ENCODE data around the gene MPPED2.

Gene MPPED2

DNA sequence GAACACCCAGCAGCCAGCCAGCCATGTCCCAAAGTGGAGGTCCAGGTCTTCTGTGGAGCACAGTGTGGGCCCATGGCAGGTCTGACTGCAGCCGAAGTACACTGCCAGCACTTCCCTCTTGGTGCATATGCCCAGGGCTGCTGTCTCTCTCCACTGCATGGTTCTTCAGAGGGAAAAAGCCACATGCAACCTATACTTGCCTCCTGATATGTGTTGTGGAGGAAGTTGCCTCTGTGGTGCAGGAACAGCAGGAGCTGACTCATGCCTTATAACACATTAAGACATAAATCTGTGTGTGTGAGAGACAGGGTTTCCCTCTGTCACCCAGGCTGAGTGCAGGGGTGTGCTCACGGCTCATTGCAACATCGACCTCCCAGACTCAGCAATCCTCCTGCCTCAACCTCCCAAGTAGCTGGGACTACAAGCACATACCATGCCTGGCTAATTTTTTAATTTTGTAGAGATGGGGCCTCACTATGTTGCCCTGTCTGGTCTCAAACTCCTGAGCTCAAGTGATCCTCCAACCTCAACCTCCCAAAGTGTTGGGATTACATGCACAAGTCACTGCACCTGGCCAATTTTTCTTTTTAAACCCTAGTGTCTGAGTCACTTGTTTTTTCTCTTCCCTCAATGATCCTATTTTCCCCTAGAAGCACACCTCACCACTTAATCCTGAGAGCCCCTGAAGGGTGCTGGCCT, 98.8 kb downstream of the MPPED2 start:
- no peak for DNase-seq (ENCODE audit: low read depth, low spot score)

GRCh38 chr11:30485756-30486155, 100.4 kb downstream of the MPPED2 start:
- Histone ChIP-seq H3K4me3 (ENCODE audit: insufficient read length, low read depth) (no peak overlapping the region), H3K4me1 (ENCODE audit: insufficient read depth, insufficient read length) (no peaks in the 10 kb centered on the region), H3K9me3 (ENCODE audit: insufficient read depth, low read length) (no peaks in the 10 kb centered on the region), H3K27me3 (ENCODE audit: insufficient read depth, insufficient read length) (no peaks in the 10 kb centered on the region), H3K36me3 (ENCODE audit: insufficient read depth, insufficient read length, low read length) (no peaks in the 10 kb centered on the region), H3K9ac (ENCODE audit: insufficient read length, low read depth) (no peak overlapping the region)
- no peak for TF ChIP-seq SUZ12 (IDR thresholded peaks at IDR 0.05; ENCODE audit: extremely low read depth, insufficient read depth, insufficient read length)
- no peak for TF ChIP-seq ZNF274 (IDR thresholded peaks at IDR 0.05; ENCODE audit: low read depth, low read length)
- no peak for TF ChIP-seq YY1 (IDR thresholded peaks at IDR 0.05; ENCODE audit: insufficient read depth, insufficient read length)
- no peak for DNase-seq (ENCODE audit: low read depth, low spot score)

More for the DNA sequence above, 98.8 kb downstream of the MPPED2 start:
- Histone ChIP-seq H3K27me3 (ENCODE audit: insufficient read depth, insufficient read length) (no peaks in the 10 kb centered on the region), H3K4me3 (ENCODE audit: insufficient read length, low read depth) (no peak overlapping the region), H3K36me3 (ENCODE audit: insufficient read depth, insufficient read length, low read length) (no peaks in the 10 kb centered on the region), H3K9ac (ENCODE audit: insufficient read length, low read depth) (no peak overlapping the region), H3K9me3 (ENCODE audit: insufficient read depth, low read length) (no peaks in the 10 kb centered on the region), H3K4me1 (ENCODE audit: insufficient read depth, insufficient read length) (no peaks in the 10 kb centered on the region)
- TF ChIP-seq YY1 (IDR thresholded peaks at IDR 0.05; ENCODE audit: insufficient read depth, insufficient read length) = no peak
- no peak for TF ChIP-seq SUZ12 (IDR thresholded peaks at IDR 0.05; ENCODE audit: extremely low read depth, insufficient read depth, insufficient read length)
- no peak for TF ChIP-seq ZNF274 (IDR thresholded peaks at IDR 0.05; ENCODE audit: low read depth, low read length)

GRCh38 chr11:30485222-30485621, 100.9 kb downstream of the MPPED2 start:
- no peaks in the 10 kb centered on the region for H3K9me3 ChIP-seq (ENCODE audit: insufficient read depth, low read length)
- H3K9ac ChIP-seq (ENCODE audit: insufficient read length, low read depth) = no peak overlapping the region
- no peaks in the 10 kb centered on the region for H3K36me3 ChIP-seq (ENCODE audit: insufficient read depth, insufficient read length, low read length)
- no peaks in the 10 kb centered on the region for H3K27me3 ChIP-seq (ENCODE audit: insufficient read depth, insufficient read length)
- H3K4me3 ChIP-seq (ENCODE audit: insufficient read length, low read depth) = no peak overlapping the region
- DNase-seq (ENCODE audit: low read depth, low spot score) = no peak
- H3K4me1 ChIP-seq (ENCODE audit: insufficient read depth, insufficient read length) = no peaks in the 10 kb centered on the region
- no peak for TF ChIP-seq ZNF274 (IDR thresholded peaks at IDR 0.05; ENCODE audit: low read depth, low read length)
- TF ChIP-seq SUZ12 (IDR thresholded peaks at IDR 0.05; ENCODE audit: extremely low read depth, insufficient read depth, insufficient read length) = no peak
- no peak for TF ChIP-seq YY1 (IDR thresholded peaks at IDR 0.05; ENCODE audit: insufficient read depth, insufficient read length)

- TF ChIP-seq YY1 (IDR thresholded peaks at IDR 0.05; ENCODE audit: insufficient read depth, insufficient read length) (no peak), ZNF274 (IDR thresholded peaks at IDR 0.05; ENCODE audit: low read depth, low read length) (no peak), SUZ12 (IDR thresholded peaks at IDR 0.05; ENCODE audit: extremely low read depth, insufficient read depth, insufficient read length) (no peak)
- Histone ChIP-seq H3K36me3 (ENCODE audit: insufficient read depth, insufficient read length, low read length) (no peaks in the 10 kb centered on the region), H3K9ac (ENCODE audit: insufficient read length, low read depth) (no peak overlapping the region), H3K27me3 (ENCODE audit: insufficient read depth, insufficient read length) (no peaks in the 10 kb centered on the region), H3K4me1 (ENCODE audit: insufficient read depth, insufficient read length) (peaks cover 2% of the 10 kb centered on the region), H3K4me3 (ENCODE audit: insufficient read length, low read depth) (no peak overlapping the region), H3K9me3 (ENCODE audit: insufficient read depth, low read length) (no peaks in the 10 kb centered on the region)
- DNase-seq (ENCODE audit: low read depth, low spot score) = no peak
Measured at GRCh38 chr11:30483056-30483455, 103.1 kb downstream of the MPPED2 start.

DNA sequence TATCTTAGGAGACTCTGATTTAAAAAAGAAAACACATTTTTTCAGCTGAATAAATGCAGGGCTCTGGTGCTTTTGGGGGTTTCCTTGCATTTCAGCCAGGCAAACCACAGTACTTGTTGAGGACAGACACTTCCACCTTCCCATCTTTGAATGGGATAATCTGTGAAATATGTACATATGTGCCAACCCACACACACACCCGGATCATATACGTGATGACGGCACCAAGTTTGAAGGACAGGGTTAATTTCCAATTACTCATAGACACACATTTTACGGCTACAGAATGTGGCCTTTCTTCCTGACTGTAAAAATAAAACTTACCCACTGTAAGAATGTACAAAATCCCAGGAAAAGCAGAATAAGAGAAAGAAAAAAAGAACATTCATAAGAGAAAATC, 104.4 kb downstream of the MPPED2 start:
- no peak for DNase-seq (ENCODE audit: low read depth, low spot score)
- H3K27me3 ChIP-seq (ENCODE audit: insufficient read depth, insufficient read length) = no peaks in the 10 kb centered on the region
- TF ChIP-seq SUZ12 (IDR thresholded peaks at IDR 0.05; ENCODE audit: extremely low read depth, insufficient read depth, insufficient read length) (no peak), YY1 (IDR thresholded peaks at IDR 0.05; ENCODE audit: insufficient read depth, insufficient read length) (no peak)
- H3K9ac ChIP-seq (ENCODE audit: insufficient read length, low read depth) = no peak overlapping the region
- no peaks in the 10 kb centered on the region for H3K36me3 ChIP-seq (ENCODE audit: insufficient read depth, insufficient read length, low read length)
- peaks cover 2% of the 10 kb centered on the region for H3K4me1 ChIP-seq (ENCODE audit: insufficient read depth, insufficient read length)
- no peaks in the 10 kb centered on the region for H3K9me3 ChIP-seq (ENCODE audit: insufficient read depth, low read length)
- no peak overlapping the region for H3K4me3 ChIP-seq (ENCODE audit: insufficient read length, low read depth)

- Histone ChIP-seq H3K9me3 (ENCODE audit: insufficient read depth, low read length) (no peaks in the 10 kb centered on the region), H3K4me1 (ENCODE audit: insufficient read depth, insufficient read length) (peaks cover 2% of the 10 kb centered on the region), H3K36me3 (ENCODE audit: insufficient read depth, insufficient read length, low read length) (no peaks in the 10 kb centered on the region), H3K9ac (ENCODE audit: insufficient read length, low read depth) (no peak overlapping the region), H3K27me3 (ENCODE audit: insufficient read depth, insufficient read length) (no peaks in the 10 kb centered on the region), H3K4me3 (ENCODE audit: insufficient read length, low read depth) (no peak overlapping the region)
- TF ChIP-seq ZNF274 (IDR thresholded peaks at IDR 0.05; ENCODE audit: low read depth, low read length) = no peak
- no peak for TF ChIP-seq YY1 (IDR thresholded peaks at IDR 0.05; ENCODE audit: insufficient read depth, insufficient read length)
- TF ChIP-seq SUZ12 (IDR thresholded peaks at IDR 0.05; ENCODE audit: extremely low read depth, insufficient read depth, insufficient read length) = no peak
- no peak for DNase-seq (ENCODE audit: low read depth, low spot score)
Measured at GRCh38 chr11:30481330-30481729, 104.8 kb downstream of the MPPED2 start.

- H3K4me1 ChIP-seq (ENCODE audit: insufficient read depth, insufficient read length) = peaks cover 2% of the 10 kb centered on the region
- H3K9me3 ChIP-seq (ENCODE audit: insufficient read depth, low read length) = no peaks in the 10 kb centered on the region
- H3K27me3 ChIP-seq (ENCODE audit: insufficient read depth, insufficient read length) = no peaks in the 10 kb centered on the region
- TF ChIP-seq ZNF274 (IDR thresholded peaks at IDR 0.05; ENCODE audit: low read depth, low read length) = no peak
- TF ChIP-seq SUZ12 (IDR thresholded peaks at IDR 0.05; ENCODE audit: extremely low read depth, insufficient read depth, insufficient read length) = no peak
- no peak for TF ChIP-seq YY1 (IDR thresholded peaks at IDR 0.05; ENCODE audit: insufficient read depth, insufficient read length)
- no peaks in the 10 kb centered on the region for H3K36me3 ChIP-seq (ENCODE audit: insufficient read depth, insufficient read length, low read length)
- no peak overlapping the region for H3K9ac ChIP-seq (ENCODE audit: insufficient read length, low read depth)
- no peak overlapping the region for H3K4me3 ChIP-seq (ENCODE audit: insufficient read length, low read depth)
- no peak for DNase-seq (ENCODE audit: low read depth, low spot score)
Measured at GRCh38 chr11:30479899-30480298, 106.3 kb downstream of the MPPED2 start.
